ENCODE data around the gene BMP7. TPM values are rescaled to one million over a fixed set of nuclear protein-coding genes. Genes with fewer than 3 reads are reported as not detected.

Gene BMP7
- total RNA-seq, 2 donors from 2014 or later: not detected

- H3K4me1 Mint-ChIP-seq: no peaks in the 10 kb centered on the region
- DNase-seq (no peak), ATAC-seq (no peak)
- no peak overlapping the region for H3K27ac Mint-ChIP-seq
- H3K27me3 Mint-ChIP-seq: peaks cover 86% of the 10 kb centered on the region
- no peaks in the 10 kb centered on the region for H3K9me3 ChIP-seq (ENCODE audit: control insufficient read depth, low read length, poor library complexity, severe bottlenecking)
- H3K4me3 Mint-ChIP-seq: no peak overlapping the region
- no peaks in the 10 kb centered on the region for H3K36me3 Mint-ChIP-seq (ENCODE audit: low read depth)
Measured at GRCh38 chr20:57259121-57259937, 7.1 kb downstream of the BMP7 start.

DNA sequence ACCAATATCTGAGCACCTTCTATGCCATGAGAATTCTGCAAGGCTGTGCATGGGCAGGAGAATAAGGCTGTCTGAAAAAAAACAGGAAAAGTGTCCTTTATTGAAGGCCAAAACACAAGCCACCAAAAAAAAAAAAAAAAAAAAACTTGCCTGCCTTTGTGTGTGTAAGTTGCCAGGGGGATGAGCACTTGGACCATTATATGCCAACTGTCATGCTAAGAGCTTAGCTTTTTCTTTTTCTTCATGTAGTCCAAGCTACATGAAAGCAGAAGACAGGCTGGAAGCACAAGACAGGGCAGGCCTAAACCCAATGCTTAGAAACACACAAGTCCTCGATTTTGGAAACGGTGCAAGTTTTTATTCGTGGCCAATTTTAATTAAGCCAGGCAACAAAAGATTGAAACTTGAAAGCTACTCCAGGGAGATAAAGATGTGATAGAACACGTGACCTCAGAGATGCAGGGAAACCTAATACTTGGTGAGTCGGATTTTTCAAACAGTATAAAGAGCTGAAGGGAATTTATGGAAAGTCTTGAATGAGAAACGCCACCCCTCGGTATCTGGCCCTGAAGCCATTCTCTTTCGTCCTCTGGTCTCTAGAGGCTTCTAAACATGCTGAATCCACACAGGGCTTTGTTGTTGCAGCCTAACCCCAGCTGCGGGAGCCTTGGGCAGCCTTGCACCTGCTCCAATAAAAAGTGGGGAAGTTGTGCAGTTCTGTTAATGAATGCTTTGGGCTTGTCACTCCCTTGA lies 8.6 kb downstream of the BMP7 start:
- Mint-ChIP-seq H3K4me3 (no peak overlapping the region), H3K36me3 (ENCODE audit: low read depth) (no peaks in the 10 kb centered on the region), H3K27me3 (peaks cover 77% of the 10 kb centered on the region), H3K27ac (no peak overlapping the region), H3K4me1 (no peaks in the 10 kb centered on the region)
- ATAC-seq (no peak), DNase-seq (no peak)
- H3K9me3 ChIP-seq (ENCODE audit: control insufficient read depth, low read length, poor library complexity, severe bottlenecking): no peaks in the 10 kb centered on the region

DNA sequence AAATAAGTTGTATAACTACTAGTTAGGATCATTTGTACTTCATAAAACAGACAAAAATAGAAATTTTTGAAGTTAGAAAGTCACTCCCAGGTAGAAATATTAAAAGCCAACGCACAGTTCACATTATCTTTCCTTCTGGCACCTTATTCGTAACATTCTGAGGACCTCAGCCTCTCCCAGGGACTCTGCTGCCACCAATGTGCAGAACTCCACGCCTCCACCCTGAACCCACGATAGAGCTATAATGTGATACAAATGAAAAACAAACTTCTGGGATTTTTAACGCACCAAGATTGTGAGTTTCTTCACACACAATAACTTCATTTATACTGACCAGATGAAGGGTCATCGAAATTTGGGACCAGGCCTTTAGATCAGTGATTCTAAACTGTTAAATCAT lies 9.5 kb downstream of the BMP7 start:
- H3K9me3 ChIP-seq (ENCODE audit: control insufficient read depth, low read length, poor library complexity, severe bottlenecking): no peaks in the 10 kb centered on the region
- Mint-ChIP-seq H3K27ac (no peak overlapping the region), H3K4me3 (no peak overlapping the region), H3K27me3 (peaks cover 68% of the 10 kb centered on the region), H3K36me3 (ENCODE audit: low read depth) (no peaks in the 10 kb centered on the region), H3K4me1 (no peaks in the 10 kb centered on the region)
- no peak for ATAC-seq
- no peak for DNase-seq

GRCh38 chr20:57256205-57256604 lies 10.2 kb downstream of the BMP7 start:
- no peak for DNase-seq
- no peaks in the 10 kb centered on the region for H3K36me3 Mint-ChIP-seq (ENCODE audit: low read depth)
- peaks cover 68% of the 10 kb centered on the region for H3K27me3 Mint-ChIP-seq
- no peak overlapping the region for H3K27ac Mint-ChIP-seq
- no peaks in the 10 kb centered on the region for H3K9me3 ChIP-seq (ENCODE audit: control insufficient read depth, low read length, poor library complexity, severe bottlenecking)
- no peak for ATAC-seq
- H3K4me1 Mint-ChIP-seq: no peaks in the 10 kb centered on the region
- no peak overlapping the region for H3K4me3 Mint-ChIP-seq

DNA sequence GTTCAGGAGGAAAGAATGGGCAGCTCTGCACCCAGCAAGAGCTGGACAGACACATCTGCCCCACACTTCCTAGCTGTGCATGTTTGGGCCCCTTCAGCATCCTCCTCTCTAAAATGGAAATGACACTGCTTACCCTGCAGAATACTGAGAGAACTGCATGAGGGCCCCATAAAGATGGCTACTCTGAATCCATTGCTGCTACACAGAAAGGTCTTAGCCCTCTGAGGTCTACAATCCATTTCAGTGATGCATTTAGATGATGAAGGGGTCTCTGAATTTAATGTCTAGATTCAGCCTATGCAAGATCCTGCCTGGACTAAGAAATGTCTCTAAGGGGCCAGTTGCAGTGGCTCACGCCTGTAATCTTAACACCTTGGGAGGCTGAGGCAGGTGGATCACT lies 11.3 kb downstream of the BMP7 start:
- DNase-seq (no peak), ATAC-seq (no peak)
- H3K36me3 Mint-ChIP-seq (ENCODE audit: low read depth): no peaks in the 10 kb centered on the region
- no peak overlapping the region for H3K4me3 Mint-ChIP-seq
- no peak overlapping the region for H3K27ac Mint-ChIP-seq
- H3K9me3 ChIP-seq (ENCODE audit: control insufficient read depth, low read length, poor library complexity, severe bottlenecking): no peaks in the 10 kb centered on the region
- peaks cover 63% of the 10 kb centered on the region for H3K27me3 Mint-ChIP-seq
- no peaks in the 10 kb centered on the region for H3K4me1 Mint-ChIP-seq

DNA sequence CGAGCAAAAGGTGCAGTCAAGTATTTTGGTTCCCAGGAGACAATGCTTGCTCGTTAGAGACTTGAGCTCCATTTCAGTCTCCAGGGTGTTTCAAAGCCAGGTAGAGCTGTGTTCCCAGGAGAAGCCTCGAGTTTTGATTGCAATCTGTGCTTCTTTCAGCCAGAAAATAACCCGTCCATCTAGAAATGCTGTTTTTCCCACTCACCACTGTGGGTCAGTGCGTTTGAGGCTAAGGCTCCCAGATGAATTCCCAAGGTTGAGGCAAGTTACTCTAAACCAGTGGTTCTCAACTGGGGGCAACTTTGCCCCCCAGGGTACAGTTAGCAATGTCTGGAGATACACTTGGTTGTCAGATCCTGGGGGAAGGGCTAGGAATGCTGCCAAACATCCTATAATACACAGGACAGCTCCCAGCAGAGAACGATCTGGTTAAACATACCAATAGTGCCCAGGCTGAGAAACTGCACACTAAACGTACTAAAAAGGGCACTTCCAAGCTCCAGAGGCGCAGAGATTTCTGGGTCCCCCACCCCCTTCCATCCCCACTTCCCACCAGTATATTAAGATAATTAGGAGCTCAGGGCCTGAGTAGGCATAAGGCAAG lies 13.8 kb downstream of the BMP7 start:
- Mint-ChIP-seq H3K4me3 (no peak overlapping the region), H3K36me3 (ENCODE audit: low read depth) (no peaks in the 10 kb centered on the region), H3K27ac (no peak overlapping the region), H3K27me3 (peaks cover 53% of the 10 kb centered on the region), H3K4me1 (no peaks in the 10 kb centered on the region)
- ATAC-seq: no peak
- no peak for DNase-seq
- H3K9me3 ChIP-seq (ENCODE audit: control insufficient read depth, low read length, poor library complexity, severe bottlenecking): no peaks in the 10 kb centered on the region

DNA sequence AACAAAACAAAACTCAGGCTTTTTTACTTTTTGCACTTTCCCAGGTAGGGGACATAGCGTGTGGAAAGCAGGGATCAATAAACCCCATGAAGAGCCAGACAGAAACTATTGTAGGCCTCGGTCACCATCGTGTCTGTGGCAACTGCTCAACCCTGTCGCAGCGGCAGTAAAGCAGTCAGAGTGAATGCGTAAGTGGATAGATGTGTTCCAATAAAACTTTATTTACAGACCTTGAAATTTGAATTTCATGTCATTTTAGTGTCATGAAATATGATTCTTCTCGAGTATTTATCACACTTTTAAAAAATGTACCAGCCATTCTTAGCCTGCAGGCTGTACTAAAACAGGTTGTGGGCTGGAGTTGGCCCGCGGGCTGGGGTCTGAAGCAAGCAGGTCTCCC lies 14.5 kb downstream of the BMP7 start:
- peaks cover 55% of the 10 kb centered on the region for H3K27me3 Mint-ChIP-seq
- no peak overlapping the region for H3K27ac Mint-ChIP-seq
- no peak overlapping the region for H3K4me3 Mint-ChIP-seq
- DNase-seq (no peak), ATAC-seq (no peak)
- H3K4me1 Mint-ChIP-seq: no peaks in the 10 kb centered on the region
- no peaks in the 10 kb centered on the region for H3K36me3 Mint-ChIP-seq (ENCODE audit: low read depth)
- no peaks in the 10 kb centered on the region for H3K9me3 ChIP-seq (ENCODE audit: control insufficient read depth, low read length, poor library complexity, severe bottlenecking)

GRCh38 chr20:57251344-57251743 lies 15.1 kb downstream of the BMP7 start:
- H3K27ac Mint-ChIP-seq: no peak overlapping the region
- peaks cover 55% of the 10 kb centered on the region for H3K27me3 Mint-ChIP-seq
- DNase-seq: no peak
- H3K4me1 Mint-ChIP-seq: no peaks in the 10 kb centered on the region
- H3K9me3 ChIP-seq (ENCODE audit: control insufficient read depth, low read length, poor library complexity, severe bottlenecking): no peaks in the 10 kb centered on the region
- no peak overlapping the region for H3K4me3 Mint-ChIP-seq
- no peaks in the 10 kb centered on the region for H3K36me3 Mint-ChIP-seq (ENCODE audit: low read depth)
- no peak for ATAC-seq

DNA sequence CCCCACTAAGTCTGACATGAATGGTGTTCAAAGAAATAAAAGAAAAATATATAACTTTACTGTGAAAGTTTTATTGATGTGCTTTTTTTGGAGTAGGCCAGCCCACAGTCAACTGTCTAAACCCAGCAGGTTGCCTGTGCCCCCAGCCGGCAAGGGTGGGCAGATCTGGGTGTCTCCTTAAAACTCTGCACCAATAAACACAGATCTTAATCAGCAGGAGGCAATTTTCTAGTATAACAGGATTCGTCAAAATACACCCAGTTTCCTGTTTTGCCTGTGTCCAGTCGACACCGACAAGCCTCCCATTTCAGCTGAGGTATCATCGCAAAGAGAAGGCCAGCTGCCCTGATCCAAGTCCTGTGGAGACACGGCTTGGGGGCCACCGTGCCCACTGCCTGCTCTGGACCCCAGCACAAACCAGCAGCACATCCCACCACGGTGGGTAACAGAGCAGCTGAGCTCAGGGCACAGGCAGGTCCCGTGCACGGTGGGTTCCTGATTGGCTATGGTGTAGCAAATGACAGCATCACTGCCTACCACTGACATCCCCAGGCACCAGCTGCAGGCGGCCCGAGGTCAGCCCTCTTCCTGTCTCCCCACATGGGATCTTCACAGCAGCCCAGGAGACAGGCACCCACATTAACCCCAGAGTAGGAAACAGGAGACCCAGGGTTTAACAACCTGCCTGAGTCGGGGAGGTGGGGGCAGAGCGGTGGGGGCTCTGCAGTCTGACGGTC lies 15.7 kb downstream of the BMP7 start:
- Mint-ChIP-seq H3K36me3 (ENCODE audit: low read depth) (no peaks in the 10 kb centered on the region), H3K4me3 (no peak overlapping the region), H3K27ac (no peak overlapping the region), H3K4me1 (no peaks in the 10 kb centered on the region), H3K27me3 (peaks cover 50% of the 10 kb centered on the region)
- ATAC-seq (no peak), DNase-seq (no peak)
- H3K9me3 ChIP-seq (ENCODE audit: control insufficient read depth, low read length, poor library complexity, severe bottlenecking): no peaks in the 10 kb centered on the region

DNA sequence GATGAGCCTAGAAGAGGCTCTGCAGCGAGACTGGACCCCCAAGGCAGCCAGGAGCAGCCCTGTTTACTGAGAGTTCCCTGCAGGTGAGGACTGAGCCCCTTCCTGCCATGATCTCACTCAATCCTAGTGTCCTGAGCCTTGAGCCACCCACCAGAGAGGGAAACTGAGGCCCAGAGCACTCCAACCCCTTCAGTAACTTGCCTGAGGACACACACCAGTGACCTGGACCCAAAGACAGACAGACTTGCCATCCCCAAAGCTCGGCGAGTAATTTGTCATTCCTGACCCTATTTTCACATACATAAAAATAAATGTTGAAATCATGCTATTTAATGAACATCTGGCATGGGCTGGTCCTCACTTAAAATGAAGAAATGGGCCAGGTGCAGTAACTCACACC lies 16.7 kb downstream of the BMP7 start:
- Mint-ChIP-seq H3K4me3 (no peak overlapping the region), H3K27me3 (peaks cover 42% of the 10 kb centered on the region), H3K4me1 (no peaks in the 10 kb centered on the region), H3K27ac (no peak overlapping the region), H3K36me3 (ENCODE audit: low read depth) (no peaks in the 10 kb centered on the region)
- ATAC-seq (no peak), DNase-seq (no peak)
- H3K9me3 ChIP-seq (ENCODE audit: control insufficient read depth, low read length, poor library complexity, severe bottlenecking): no peaks in the 10 kb centered on the region

DNA sequence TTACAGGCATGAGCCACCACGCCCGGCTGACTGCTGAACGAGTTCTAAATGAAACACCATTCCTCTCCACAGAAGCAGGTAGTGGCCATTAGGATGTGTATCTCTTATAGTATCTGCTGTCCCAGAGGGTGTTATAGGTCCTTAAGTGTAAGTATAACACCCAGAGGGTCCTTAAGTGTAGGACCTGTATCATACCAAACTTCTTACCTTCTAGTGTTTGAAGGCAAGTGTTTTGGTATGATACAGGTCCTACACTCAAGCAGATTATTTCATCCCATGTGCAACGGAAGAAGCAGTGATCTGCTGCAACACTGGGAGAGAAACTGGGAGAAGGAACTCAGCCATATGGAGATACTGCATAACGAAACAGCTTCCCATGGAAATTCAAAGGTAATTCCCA lies 17.4 kb downstream of the BMP7 start:
- Mint-ChIP-seq H3K27me3 (peaks cover 44% of the 10 kb centered on the region), H3K27ac (no peak overlapping the region), H3K36me3 (ENCODE audit: low read depth) (no peaks in the 10 kb centered on the region), H3K4me3 (no peak overlapping the region), H3K4me1 (no peaks in the 10 kb centered on the region)
- no peak for DNase-seq
- ATAC-seq: no peak
- H3K9me3 ChIP-seq (ENCODE audit: control insufficient read depth, low read length, poor library complexity, severe bottlenecking): no peaks in the 10 kb centered on the region

GRCh38 chr20:57248132-57248797 lies 18.2 kb downstream of the BMP7 start:
- Mint-ChIP-seq H3K27me3 (peaks cover 45% of the 10 kb centered on the region), H3K36me3 (ENCODE audit: low read depth) (no peaks in the 10 kb centered on the region), H3K27ac (no peak overlapping the region), H3K4me3 (no peak overlapping the region), H3K4me1 (no peaks in the 10 kb centered on the region)
- H3K9me3 ChIP-seq (ENCODE audit: control insufficient read depth, low read length, poor library complexity, severe bottlenecking): no peaks in the 10 kb centered on the region
- ATAC-seq (no peak), DNase-seq (no peak)

Measured in T-helper 17 cell (primary cell).